Skeletal muscle satellite cell (primary cell): ENCODE measurements around the gene VASH1.

ENCODE experiments used
- H3K27me3 ChIP-seq: 2 replicates; pipeline ENCODE4 v1.7.0; 2013; ENCODE audit warnings: low read length; ENCODE audit not compliant: control insufficient read depth, insufficient read depth
- H3K36me3 ChIP-seq: 2 replicates; pipeline ENCODE4 v1.7.0; 2013; ENCODE audit warnings: mild to moderate bottlenecking, control low read depth, low read length; ENCODE audit not compliant: insufficient read depth
- H3K4me1 ChIP-seq: 2 replicates; pipeline ENCODE4 v1.7.0; 2013; ENCODE audit warnings: low read length; ENCODE audit not compliant: control insufficient read depth, insufficient read depth
- H3K4me2 ChIP-seq: 2 replicates; pipeline ENCODE4 v1.7.0; 2013; ENCODE audit warnings: mild to moderate bottlenecking, low read length
- H3K4me3 ChIP-seq: 2 replicates; pipeline ENCODE4 v1.7.0; 2013; ENCODE audit warnings: low read length
- H3K9ac ChIP-seq: 2 replicates; pipeline ENCODE4 v1.7.0; 2013; ENCODE audit warnings: mild to moderate bottlenecking, low read depth, low read length, moderate library complexity
- H3K9me3 ChIP-seq: replicated peaks from 2 replicates; pipeline ENCODE4 v1.7.0; 2013; ENCODE audit warnings: mild to moderate bottlenecking, control low read depth, low read length

The VASH1 gene

DNA sequence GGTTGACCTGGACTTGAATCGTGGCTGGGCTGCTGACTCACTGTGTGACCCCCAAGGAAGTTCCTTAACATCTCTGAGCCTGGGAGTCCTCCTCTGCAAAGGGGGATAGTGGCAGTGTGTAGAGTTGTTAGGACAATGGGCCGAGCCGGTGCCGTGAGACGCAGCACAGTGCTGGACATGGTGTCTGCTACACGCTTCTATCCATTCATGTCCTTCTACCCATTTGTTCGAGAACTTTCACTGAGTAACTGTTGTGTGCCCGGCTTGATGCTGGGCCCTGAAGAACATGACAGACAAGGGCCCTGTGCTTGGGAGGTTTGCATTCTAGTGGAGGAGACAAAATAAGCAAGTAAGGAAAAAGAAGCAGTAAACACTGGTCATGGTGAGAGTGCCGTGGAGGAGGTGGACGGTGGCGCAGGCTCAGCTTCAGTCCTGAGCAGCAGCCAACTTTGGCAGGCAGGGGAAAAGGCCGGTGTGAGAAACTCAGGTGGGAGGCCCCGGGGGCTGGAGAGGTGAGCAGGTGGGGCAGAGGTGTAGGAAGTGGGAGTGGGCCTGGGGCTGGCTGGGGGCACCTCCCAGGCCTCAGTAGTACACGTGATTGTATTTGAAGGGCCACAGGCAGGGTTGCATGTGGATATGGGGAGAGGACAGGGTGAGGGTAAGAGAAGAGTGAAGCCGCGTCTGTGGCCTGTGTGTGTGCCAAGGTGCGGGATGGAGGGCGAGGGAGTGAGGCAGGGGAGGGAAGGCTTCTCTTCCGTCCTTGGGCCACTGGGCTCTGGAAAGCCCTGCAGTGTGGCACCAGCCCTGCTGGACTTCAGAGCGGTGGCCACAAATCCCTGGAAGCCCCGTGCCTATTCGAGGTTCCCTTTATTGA lies 13.8 kb downstream of the VASH1 start:
- H3K4me1 ChIP-seq: peaks cover 21% of the 10 kb centered on the region
- no peaks in the 10 kb centered on the region for H3K36me3 ChIP-seq

DNA sequence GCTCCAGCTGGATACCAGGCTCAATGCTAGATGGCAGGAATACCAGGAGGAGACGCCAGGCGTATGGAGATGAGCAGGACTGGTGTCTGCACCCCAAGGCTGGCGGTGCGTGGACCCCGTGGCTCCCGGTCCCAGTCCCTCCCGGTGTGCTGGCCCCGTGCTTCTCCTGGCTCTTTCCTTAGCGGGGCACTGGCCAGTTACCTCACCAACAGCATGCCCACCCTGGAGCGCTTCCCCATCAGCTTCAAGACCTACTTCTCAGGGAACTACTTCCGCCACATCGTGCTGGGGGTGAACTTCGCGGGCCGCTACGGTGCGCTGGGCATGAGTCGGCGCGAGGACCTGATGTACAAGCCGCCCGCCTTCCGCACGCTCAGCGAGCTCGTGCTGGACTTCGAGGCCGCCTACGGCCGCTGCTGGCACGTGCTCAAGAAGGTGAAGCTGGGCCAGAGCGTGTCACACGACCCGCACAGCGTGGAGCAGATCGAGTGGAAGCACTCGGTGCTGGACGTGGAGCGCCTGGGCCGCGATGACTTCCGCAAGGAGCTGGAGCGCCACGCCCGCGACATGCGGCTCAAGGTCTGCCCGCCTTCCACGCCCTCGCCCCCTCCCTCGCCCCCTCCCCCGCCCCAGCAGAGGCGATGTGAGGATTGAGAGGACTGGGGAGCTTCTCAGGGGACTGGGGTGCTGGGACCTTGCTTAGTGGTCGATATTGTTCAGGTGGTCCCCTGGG lies 14.6 kb downstream of the VASH1 start:
- no peaks in the 10 kb centered on the region for H3K36me3 ChIP-seq
- H3K4me3 ChIP-seq: no peak overlapping the region
- no peaks in the 10 kb centered on the region for H3K9me3 ChIP-seq
- peaks cover 22% of the 10 kb centered on the region for H3K4me1 ChIP-seq
- H3K27me3 ChIP-seq: peaks cover 3% of the 10 kb centered on the region
- no peak overlapping the region for H3K9ac ChIP-seq
- H3K4me2 ChIP-seq: no peak overlapping the region

More for the DNA sequence above, 13.8 kb downstream of the VASH1 start:
- Histone ChIP-seq H3K9ac (no peak overlapping the region), H3K4me2 (no peak overlapping the region), H3K4me3 (no peak overlapping the region), H3K27me3 (peaks cover 6% of the 10 kb centered on the region), H3K9me3 (no peaks in the 10 kb centered on the region)

DNA sequence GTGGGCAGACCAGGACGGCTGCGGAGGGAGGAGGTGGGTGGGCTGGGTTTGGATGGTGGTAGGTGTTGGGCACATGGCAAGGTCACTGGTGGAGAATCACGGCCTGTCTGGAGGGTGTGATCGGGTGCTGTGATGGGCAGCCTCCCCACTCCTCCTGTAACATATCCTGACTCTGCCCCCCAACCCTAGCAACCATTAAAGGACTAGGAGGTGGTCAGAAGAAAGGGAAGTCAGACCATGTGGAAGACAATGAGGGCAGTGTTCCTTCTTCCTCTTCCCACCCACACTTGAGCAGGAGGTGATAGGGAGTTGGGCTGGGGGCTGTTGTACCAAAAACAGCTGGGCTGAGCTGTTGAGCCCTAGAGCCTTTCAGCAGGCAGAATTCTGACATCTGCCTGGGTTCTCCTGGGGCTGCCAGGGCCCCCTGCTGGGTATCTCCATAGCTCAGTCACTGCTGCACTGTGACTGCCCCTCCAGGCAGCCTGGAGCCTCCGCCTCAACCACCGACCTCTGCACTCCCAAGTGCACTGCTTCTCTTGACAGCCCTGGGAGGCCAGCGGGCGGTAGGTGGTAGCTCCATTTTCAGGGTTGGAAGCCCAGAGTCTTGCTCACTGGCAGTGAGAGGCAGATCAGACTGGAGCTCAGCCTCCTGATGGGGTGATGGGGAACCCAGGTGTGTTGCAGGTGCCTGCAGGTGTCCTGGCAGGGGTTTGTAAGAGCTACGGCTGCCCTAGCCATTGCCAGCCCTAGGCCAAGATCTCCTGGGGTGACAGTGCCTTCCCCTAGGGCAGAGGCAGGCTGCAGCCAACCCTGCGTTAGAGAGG lies 15.4 kb downstream of the VASH1 start:
- H3K36me3 ChIP-seq: no peaks in the 10 kb centered on the region
- no peak overlapping the region for H3K9ac ChIP-seq
- H3K9me3 ChIP-seq: no peaks in the 10 kb centered on the region
- no peaks in the 10 kb centered on the region for H3K27me3 ChIP-seq
- H3K4me1 ChIP-seq: peaks cover 30% of the 10 kb centered on the region
- H3K4me3 ChIP-seq: no peak overlapping the region
- no peak overlapping the region for H3K4me2 ChIP-seq

DNA sequence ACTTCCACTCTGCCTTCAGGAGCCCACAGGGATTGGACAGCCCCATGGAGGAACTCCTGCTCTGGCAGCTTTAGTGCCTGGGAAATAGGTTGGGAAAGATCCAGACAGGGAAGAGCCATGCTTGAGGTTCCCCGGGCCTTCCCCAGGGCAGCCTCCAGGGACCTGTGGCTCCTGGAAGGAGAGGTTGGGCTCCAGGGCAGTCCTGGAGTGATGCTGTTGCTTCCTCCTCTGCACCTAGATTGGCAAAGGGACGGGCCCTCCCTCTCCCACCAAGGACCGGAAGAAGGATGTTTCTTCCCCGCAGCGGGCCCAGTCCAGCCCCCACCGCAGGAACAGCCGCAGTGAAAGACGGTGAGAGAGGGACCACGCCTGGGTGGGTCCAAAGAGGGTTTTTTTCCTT lies 16.5 kb downstream of the VASH1 start:
- H3K9me3 ChIP-seq: no peaks in the 10 kb centered on the region
- H3K9ac ChIP-seq: no peak overlapping the region
- H3K4me1 ChIP-seq: peaks cover 26% of the 10 kb centered on the region
- H3K4me2 ChIP-seq: no peak overlapping the region
- no peaks in the 10 kb centered on the region for H3K36me3 ChIP-seq
- H3K4me3 ChIP-seq: no peak overlapping the region
- H3K27me3 ChIP-seq: no peaks in the 10 kb centered on the region

DNA sequence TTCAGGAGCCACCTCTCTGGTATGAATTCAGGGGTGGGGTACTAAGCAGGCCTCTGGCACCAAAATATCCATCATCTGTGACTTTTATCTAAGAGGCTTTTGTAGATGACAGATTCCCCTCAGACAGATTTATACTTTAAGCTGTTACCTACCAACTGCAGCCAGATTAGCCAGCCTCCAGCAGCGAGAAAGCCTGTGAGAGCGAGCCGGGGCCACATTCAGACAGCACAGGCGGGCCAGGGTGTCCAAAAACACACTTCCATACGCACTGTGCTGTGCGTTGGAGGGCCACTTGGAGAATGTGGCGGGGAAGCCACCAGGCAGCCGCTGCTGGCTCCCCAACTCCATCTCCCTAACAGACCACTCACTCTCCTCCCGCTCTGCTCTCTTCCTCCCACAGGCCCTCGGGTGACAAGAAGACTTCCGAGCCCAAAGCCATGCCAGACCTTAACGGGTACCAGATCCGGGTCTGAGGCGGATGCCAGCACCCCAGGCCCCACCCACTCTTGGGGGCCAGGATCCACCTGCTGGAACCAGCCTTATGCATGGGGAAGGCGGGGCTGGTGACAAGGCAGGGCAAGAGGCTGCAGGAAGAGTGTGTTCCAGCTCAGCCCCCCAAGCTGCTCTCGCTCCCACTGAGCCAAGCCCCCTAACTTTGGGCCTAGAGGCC lies 17.4 kb downstream of the VASH1 start:
- Histone ChIP-seq H3K9me3 (no peaks in the 10 kb centered on the region), H3K9ac (no peak overlapping the region), H3K4me2 (no peak overlapping the region), H3K4me3 (no peak overlapping the region), H3K36me3 (no peaks in the 10 kb centered on the region), H3K27me3 (no peaks in the 10 kb centered on the region), H3K4me1 (peaks cover 17% of the 10 kb centered on the region)

DNA sequence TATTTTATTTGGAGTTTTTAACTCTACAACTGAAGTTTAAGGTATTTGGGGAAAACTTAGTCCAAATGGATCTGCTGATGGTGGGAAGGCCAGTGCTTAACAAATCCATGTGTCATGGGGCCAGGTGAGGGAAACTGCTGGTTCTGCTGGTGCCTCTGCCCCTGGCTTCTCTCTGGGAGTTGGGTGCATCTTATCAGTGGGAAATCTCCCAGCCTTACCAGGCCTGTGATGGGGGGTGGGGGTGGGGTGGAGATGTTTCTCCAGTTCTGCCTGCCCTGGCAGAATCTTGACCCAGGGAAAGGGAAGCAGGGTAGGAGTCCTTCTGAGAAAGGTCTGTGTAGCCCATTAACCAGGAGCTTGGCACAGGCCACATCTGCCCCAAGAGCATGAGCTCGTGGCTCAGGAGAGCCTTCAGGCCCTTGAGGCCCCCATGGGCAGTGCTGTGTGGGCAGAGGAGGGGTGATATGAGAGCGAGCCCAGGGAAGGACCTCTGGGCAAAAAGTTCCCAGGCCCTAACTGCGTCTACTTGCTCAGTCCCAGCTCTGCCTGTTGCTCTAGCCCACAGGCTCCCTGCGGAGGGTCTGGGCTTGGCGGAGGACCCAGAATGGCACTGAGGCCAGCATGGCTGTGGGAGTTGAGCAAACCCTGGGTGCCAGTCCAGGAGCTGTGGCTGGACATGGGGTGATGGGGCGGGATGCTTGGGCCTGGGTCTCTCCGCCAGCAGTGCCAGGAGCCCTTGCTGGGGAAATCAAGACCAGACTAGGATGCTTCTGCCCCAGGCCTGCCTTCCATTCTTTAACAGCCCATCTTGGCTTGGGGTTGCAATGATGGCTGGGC lies 18.2 kb downstream of the VASH1 start:
- Histone ChIP-seq H3K4me2 (no peak overlapping the region), H3K4me1 (peaks cover 12% of the 10 kb centered on the region), H3K9me3 (no peaks in the 10 kb centered on the region), H3K36me3 (no peaks in the 10 kb centered on the region), H3K4me3 (no peak overlapping the region), H3K9ac (no peak overlapping the region), H3K27me3 (no peaks in the 10 kb centered on the region)

DNA sequence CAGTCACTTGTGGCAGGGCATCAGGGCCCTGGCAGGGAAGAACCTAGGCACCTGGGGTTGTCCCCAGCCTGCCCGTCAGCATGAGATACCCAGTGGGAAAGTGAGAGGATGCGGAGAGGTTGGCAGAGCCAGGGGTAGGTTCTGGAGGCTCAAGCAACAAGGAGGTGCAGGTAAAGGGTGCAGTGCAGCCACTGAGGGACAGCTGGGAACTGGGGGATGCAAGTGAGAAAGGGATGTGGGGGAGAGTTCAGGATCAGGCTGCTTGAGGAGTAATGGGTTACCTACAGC lies 18.7 kb downstream of the VASH1 start:
- no peak overlapping the region for H3K4me2 ChIP-seq
- H3K4me1 ChIP-seq: peaks cover 12% of the 10 kb centered on the region
- no peaks in the 10 kb centered on the region for H3K36me3 ChIP-seq
- no peak overlapping the region for H3K9ac ChIP-seq
- no peaks in the 10 kb centered on the region for H3K27me3 ChIP-seq
- no peak overlapping the region for H3K4me3 ChIP-seq
- H3K9me3 ChIP-seq: no peaks in the 10 kb centered on the region

DNA sequence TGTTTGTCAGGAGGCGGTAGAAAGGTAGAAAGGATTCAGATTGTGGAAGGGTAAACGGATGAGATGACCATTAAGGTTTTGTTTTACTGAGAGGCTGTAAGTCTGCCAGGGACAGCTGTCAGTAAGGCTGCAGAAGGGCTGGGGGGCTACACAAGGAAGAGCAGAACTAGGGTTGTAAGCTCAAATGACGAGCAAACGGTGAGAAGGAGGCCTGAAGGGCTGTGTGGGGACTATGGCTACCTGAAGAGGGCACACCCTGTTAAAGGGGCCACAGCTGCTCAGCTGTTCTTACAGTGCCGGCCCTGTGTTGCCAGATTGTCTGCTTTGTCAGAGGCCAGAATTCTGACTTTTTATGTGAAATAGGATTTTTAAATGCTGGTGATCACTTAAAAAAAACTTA lies 19.1 kb downstream of the VASH1 start:
- Histone ChIP-seq H3K36me3 (no peaks in the 10 kb centered on the region), H3K4me1 (peaks cover 12% of the 10 kb centered on the region), H3K4me3 (no peak overlapping the region), H3K27me3 (no peaks in the 10 kb centered on the region), H3K9me3 (no peaks in the 10 kb centered on the region), H3K4me2 (no peak overlapping the region), H3K9ac (no peak overlapping the region)

DNA sequence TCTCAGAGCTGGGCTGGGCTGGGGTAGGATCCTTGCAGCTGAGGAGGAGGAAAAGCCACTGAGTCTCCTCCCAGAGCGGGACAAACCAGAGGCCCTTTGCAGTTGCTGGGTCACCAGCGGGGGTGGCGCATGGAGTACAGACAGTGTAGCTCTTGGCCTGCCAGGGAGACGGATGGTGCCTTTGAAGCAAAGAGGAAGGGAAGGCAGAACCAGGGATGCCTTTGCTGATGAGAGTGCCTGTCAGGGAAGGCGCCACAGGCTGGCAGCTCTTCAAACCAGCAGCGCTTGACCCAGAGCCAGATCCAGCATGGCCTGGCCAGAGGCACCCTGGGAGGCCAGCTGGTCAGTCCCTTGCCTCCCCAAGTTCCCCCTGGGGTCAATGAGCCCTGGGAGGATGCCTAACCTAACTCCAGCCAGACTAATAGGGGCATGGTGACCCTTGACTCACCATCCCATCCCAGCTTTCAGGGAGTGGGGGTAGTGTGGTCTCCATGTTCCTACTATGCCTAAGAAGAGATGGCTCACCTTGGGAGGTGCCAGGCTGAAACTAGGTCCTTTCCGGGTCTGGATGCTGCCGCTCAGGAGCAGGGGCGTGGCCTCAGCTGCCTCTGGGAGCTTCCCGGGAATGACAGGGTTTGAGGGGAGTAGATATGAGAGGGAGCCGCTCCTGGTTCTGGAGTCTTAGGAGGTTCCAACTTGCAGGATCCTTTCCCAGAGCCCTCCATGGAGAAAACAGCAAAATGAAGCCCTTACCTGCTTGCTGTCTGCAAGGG lies 19.8 kb downstream of the VASH1 start:
- Histone ChIP-seq H3K9me3 (no peaks in the 10 kb centered on the region), H3K27me3 (no peaks in the 10 kb centered on the region), H3K4me2 (no peak overlapping the region), H3K36me3 (no peaks in the 10 kb centered on the region), H3K4me3 (no peak overlapping the region), H3K4me1 (peaks cover 12% of the 10 kb centered on the region), H3K9ac (no peak overlapping the region)

DNA sequence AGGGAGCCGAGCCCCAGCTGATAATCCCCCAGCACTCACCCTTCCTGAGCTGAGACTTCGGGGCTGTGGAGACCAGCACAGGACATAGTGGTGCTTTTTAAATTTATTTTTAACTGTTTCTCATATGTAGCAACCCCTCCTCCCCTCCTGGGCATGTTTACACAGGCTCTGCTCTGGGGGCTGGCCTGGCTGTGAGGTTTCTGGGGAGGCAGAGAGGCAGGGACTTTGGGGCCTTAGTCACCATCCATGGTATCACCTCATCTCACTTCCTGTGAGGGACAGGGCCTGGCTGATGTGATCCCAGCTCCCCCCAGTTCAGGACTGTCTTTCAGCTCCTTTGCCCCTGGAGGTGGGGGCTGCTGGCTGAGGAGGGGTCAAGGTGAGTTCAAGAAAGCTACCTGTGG lies 20.4 kb downstream of the VASH1 start:
- H3K9ac ChIP-seq: no peak overlapping the region
- H3K36me3 ChIP-seq: no peaks in the 10 kb centered on the region
- no peaks in the 10 kb centered on the region for H3K9me3 ChIP-seq
- no peak overlapping the region for H3K4me2 ChIP-seq
- H3K4me3 ChIP-seq: no peak overlapping the region
- peaks cover 12% of the 10 kb centered on the region for H3K4me1 ChIP-seq
- H3K27me3 ChIP-seq: no peaks in the 10 kb centered on the region
